ENCODE data around the gene KLHL36.

The KLHL36 gene

GRCh38 chr16:84648595-84649510, 542 bp downstream of the KLHL36 start:
- no peak for DNase-seq

GRCh38 chr16:84649511-84649861, 1.2 kb downstream of the KLHL36 start:
- DNase-seq: no peak

GRCh38 chr16:84650062-84650991, 2.0 kb downstream of the KLHL36 start:
- no peak for DNase-seq

GRCh38 chr16:84652566-84652965, 4.3 kb downstream of the KLHL36 start:
- DNase-seq: no peak

- DNase-seq: no peak
Measured at GRCh38 chr16:84654238-84654637, 5.9 kb downstream of the KLHL36 start.

- DNase-seq: no peak
Measured at GRCh38 chr16:84654998-84655397, 6.7 kb downstream of the KLHL36 start.

GRCh38 chr16:84656649-84657048, 8.3 kb downstream of the KLHL36 start:
- no peak for DNase-seq

GRCh38 chr16:84657229-84657837, 9.0 kb downstream of the KLHL36 start:
- no peak for DNase-seq

- DNase-seq: no peak
Measured at GRCh38 chr16:84658690-84659089, 10.4 kb downstream of the KLHL36 start.

GRCh38 chr16:84659656-84660300, 11.5 kb downstream of the KLHL36 start:
- no peak for DNase-seq

GRCh38 chr16:84660973-84661372, 12.7 kb downstream of the KLHL36 start:
- no peak for DNase-seq

GRCh38 chr16:84661418-84662060, 13.2 kb downstream of the KLHL36 start:
- no peak for DNase-seq

- no peak for DNase-seq
Measured at GRCh38 chr16:84662471-84662870, 14.2 kb downstream of the KLHL36 start.

GRCh38 chr16:84663433-84664101, 15.3 kb downstream of the KLHL36 start:
- DNase-seq: no peak

GRCh38 chr16:84665359-84665758, 17.0 kb downstream of the KLHL36 start:
- DNase-seq: no peak

- DNase-seq: no peak
Measured at GRCh38 chr16:84665843-84666242, 17.5 kb downstream of the KLHL36 start.

GRCh38 chr16:84667600-84668309, 19.4 kb downstream of the KLHL36 start:
- no peak for DNase-seq

- no peak for DNase-seq
Measured at GRCh38 chr16:84670063-84670462, 21.8 kb downstream of the KLHL36 start.

GRCh38 chr16:84672276-84673202, 24.2 kb downstream of the KLHL36 start:
- DNase-seq: no peak

- DNase-seq: no peak
Measured at GRCh38 chr16:84673203-84673535, 24.9 kb downstream of the KLHL36 start.
